A549 (cell line): ENCODE results near the gene NYAP1. TPM values are rescaled to one million over a fixed set of nuclear protein-coding genes. Genes with fewer than 3 reads are reported as not detected.
"Not testable (repeated sequence)": the region's sequence is repeated elsewhere in the genome, so short reads cannot be mapped to it uniquely, and the experiment has no call there.

Experiments
- ATAC-seq, 2 experiments: fragments of 200-7000 bp in 1 of 2; fragments of >200 bp in 1 of 2; cut with Nextera tagmentation in 1 of 2; cut with Tn5 transposase in 1 of 2; 3 replicates each; pipeline versions ENCODE4 v1.8.0 to v1.9.1; 2018 to 2020; ENCODE audit warnings: mild to moderate bottlenecking in 1 of 2, moderate library complexity in 1 of 2
- CTCF ChIA-PET: fragments of 300-600 bp; sonication (Branson Sonifier 250); formaldehyde crosslinking; extraction: SDS; loops from one replicate; lab custom pipeline; 2021; ENCODE audit warnings: antibody characterized with exemption, inconsistent platforms; lab: Yijun Ruan, JAX
- POLR2A ChIA-PET: fragments of 350-600 bp; formaldehyde crosslinking; extraction: SDS; loops from one replicate; lab custom pipeline; 2021; ENCODE audit warnings: antibody characterized with exemption, inconsistent platforms; lab: Yijun Ruan, JAX
- DNase-seq, 2 experiments: peaks; one replicate each; pipeline versions ENCODE4 v3.0.0 to v3.0.0-alpha.2; 2011 to 2016; ENCODE audit warnings: low read depth in 1 of 2, low spot score in 1 of 2
- FAIRE-seq: peaks from 2 replicates; lab custom pipeline; 2011; peaks lifted over from hg19 to GRCh38; lab: Jason Lieb, UNC
- H3K27ac ChIP-seq, 2 experiments: fragments of >200 bp; sonication (Bioruptor Twin); formaldehyde crosslinking; 3 replicates each; pipeline ENCODE4 v1.5.1; 2016 to 2017
- H3K4me1 ChIP-seq: fragments of >200 bp; sonication (Bioruptor Twin); formaldehyde crosslinking; 3 replicates; pipeline ENCODE4 v1.6.1; 2016
- H3K4me2 ChIP-seq: fragments of >200 bp; sonication (Bioruptor Twin); formaldehyde crosslinking; 3 replicates; pipeline ENCODE4 v1.6.1; 2016
- H3K4me3 ChIP-seq: fragments of >200 bp; sonication (Bioruptor Twin); formaldehyde crosslinking; 3 replicates; pipeline ENCODE4 v1.5.1; 2016
- H3K9me3 ChIP-seq: fragments of >200 bp; sonication (Bioruptor Twin); formaldehyde crosslinking; 3 replicates; pipeline ENCODE4 v1.6.1; 2016
- ELK1 ChIP-seq: fragments of 150-350 bp; IDR thresholded peaks from 2 replicates; pipeline ENCODE4 v1.6.1; 2014; ENCODE audit warnings: low read depth, mild to moderate bottlenecking, low read length
- HES2 ChIP-seq: fragments of >200 bp; sonication (Bioruptor Twin); formaldehyde crosslinking; IDR thresholded peaks from 2 replicates; pipeline ENCODE4 v1.6.1; 2016
- KDM1A ChIP-seq: fragments of 200-600 bp; sonication (generic); IDR thresholded peaks from 2 replicates; pipeline ENCODE4 v1.6.1; 2016; ENCODE audit warnings: low read depth, mild to moderate bottlenecking
- USF2 ChIP-seq: fragments of 450-650 bp; IDR thresholded peaks from 2 replicates; pipeline ENCODE4 v1.6.1; 2014; ENCODE audit warnings: antibody characterized with exemption
- WGBS: methylation state at CpG from one replicate; pipeline ENCODE4 v1.1.6; 2017; ENCODE audit errors: missing lambda C conversion rate; 5-methylcytosine and 5-hydroxymethylcytosine counted together
- polyA plus RNA-seq, 4 experiments: library from polyadenylated mRNA; depleted of rRNA in 3 of 4; stranded (reverse); fragments of >200 nt; fragmentation: RNase III in 1 of 4; extraction: RNeasy Plus Mini Kit Qiagen cat#74134 plus additional on column Dnase treatment in 1 of 4; gene quantifications; 2 replicates in 3 of 4; 3 replicates in 1 of 4; pipeline ENCODE4 v1.2.3, GENCODE V29; 2011 to 2017

The NYAP1 gene
- polyA plus RNA-seq, 2 of the 4 experiments (the other 2 are of a cell fraction), result 0.47 to 3.1 TPM

GRCh38 chr7:100521909-100522593 is 38.3 kb downstream of the NYAP1 start:
- peak; percentile 57 for TF ChIP-seq USF2
- H3K9me3 ChIP-seq, H3K4me2 ChIP-seq, POLR2A ChIA-PET, FAIRE-seq, DNase-seq, H3K27ac ChIP-seq, H3K4me1 ChIP-seq, H3K4me3 ChIP-seq: not testable (repeated sequence)
- CTCF ChIA-PET, result interaction anchor here (0.7 to 1.7 kb wide), 5 partner anchors 23 to 53 kb away, joined by 3 to 9 read pairs (median 5); partner anchors contain the start of gene TSC22D4
- ATAC-seq, result peak in 1 of 2 experiments; percentile 26; a peak in 1 of 6 replicates
- 75% methylated on average over 2 of the region's 3 CpGs for WGBS

- WGBS, result no CpG with 5 or more reads among the region's 34 CpGs
- H3K27ac ChIP-seq, result peak overlapping the region in 1 of 2 experiments; percentile 33; a peak in 1 of 6 replicates
- H3K9me3 ChIP-seq, CTCF ChIA-PET, H3K4me3 ChIP-seq, POLR2A ChIA-PET, FAIRE-seq, H3K4me2 ChIP-seq, ATAC-seq, H3K4me1 ChIP-seq, DNase-seq: not testable (repeated sequence)
Measured at GRCh38 chr7:100523192-100523591, 39.5 kb downstream of the NYAP1 start.

GRCh38 chr7:100528108-100528866 is 44.6 kb downstream of the NYAP1 start:
- POLR2A ChIA-PET, result not testable (repeated sequence)

GRCh38 chr7:100532165-100533022 is 48.7 kb downstream of the NYAP1 start:
- POLR2A ChIA-PET, result no interaction called here
- no peak for TF ChIP-seq HES2
- TF ChIP-seq KDM1A, result no peak
- no peak for TF ChIP-seq ELK1
- TF ChIP-seq, all 56 proteins: peak for 0
- FAIRE-seq, result no peak
- CTCF ChIA-PET, result interaction anchor here (0.8 to 4.4 kb wide), 5 partner anchors 11 to 50 kb away, joined by 3 to 24 read pairs (median 5); no protein-coding TSS in a partner anchor
- Histone ChIP-seq H3K9me3 (no peaks in the 10 kb centered on the region), H3K4me3 (no peak overlapping the region), H3K4me2 (no peak overlapping the region), H3K4me1 (no peaks in the 10 kb centered on the region), H3K27ac (no peak overlapping the region)
- no peak for DNase-seq
- 86% methylated on average over 14 of the region's 14 CpGs for WGBS
- no peak for ATAC-seq

More at GRCh38 chr7:100528108-100528866, 44.6 kb downstream of the NYAP1 start:
- 72% methylated on average over 12 of the region's 12 CpGs for WGBS
- CTCF ChIA-PET, result interaction anchor here (0.9 to 1.5 kb wide), 4 partner anchors 12 to 54 kb away, joined by 3 to 10 read pairs (median 3); no protein-coding TSS in a partner anchor
- not testable (repeated sequence) for H3K27ac ChIP-seq, H3K4me1 ChIP-seq, H3K4me3 ChIP-seq, H3K9me3 ChIP-seq, ATAC-seq, DNase-seq, FAIRE-seq, H3K4me2 ChIP-seq

GRCh38 chr7:100535982-100536381 is 52.3 kb downstream of the NYAP1 start:
- not testable (repeated sequence) for DNase-seq, FAIRE-seq, H3K4me2 ChIP-seq, H3K27ac ChIP-seq, ATAC-seq, H3K9me3 ChIP-seq, H3K4me3 ChIP-seq
- ChIA-PET CTCF (interaction anchor here (0.7 to 4.4 kb wide), 4 partner anchors 23 to 62 kb away, joined by 3 to 24 read pairs (median 14); no protein-coding TSS in a partner anchor), POLR2A (interaction anchor here (1.2 kb wide), 1 partner anchor 50 kb away, joined by 3 read pairs; the partner anchor contains the start of genes FBXO24 and LRCH4)
- WGBS, result 90% methylated on average over 9 of the region's 9 CpGs
- peaks cover 15% of the 10 kb centered on the region for H3K4me1 ChIP-seq

- H3K4me3 ChIP-seq, FAIRE-seq, H3K9me3 ChIP-seq, DNase-seq, POLR2A ChIA-PET, H3K27ac ChIP-seq, H3K4me2 ChIP-seq, ATAC-seq: not testable (repeated sequence)
- 84% methylated on average over 2 of the region's 2 CpGs for WGBS
- CTCF ChIA-PET, result interaction anchor here (0.6 to 4.4 kb wide), 4 partner anchors 23 to 39 kb away, joined by 3 to 24 read pairs (median 13); no protein-coding TSS in a partner anchor
- H3K4me1 ChIP-seq, result peaks cover 20% of the 10 kb centered on the region
Measured at GRCh38 chr7:100536695-100537094, 53.0 kb downstream of the NYAP1 start.
